Lung (tissue), 12 donors: ENCODE data around the gene ASAP3. TPM values are rescaled to one million over a fixed set of nuclear protein-coding genes. Genes with fewer than 3 reads are reported as not detected.
A peak's percentile ranks its signal among the peaks of the same experiment; 100 is the strongest.

ENCODE experiments used
- ATAC-seq: fragments of 200-7000 bp; cut with Tn5 transposase; one replicate; pipeline ENCODE4 v1.9.1; 2020; ENCODE audit warnings: moderate number of reproducible peaks; ENCODE audit not compliant: insufficient read depth, low FRiP score
- DNase-seq, 3 donors: peaks; one replicate each; pipeline ENCODE4 v3.0.0-alpha.2; 2013 to 2017
- H3K27ac ChIP-seq, 2 donors: one replicate each; pipeline ENCODE4 v1.5.1; 2013; ENCODE audit warnings: mild to moderate bottlenecking in 2 of 2, moderate library complexity in 2 of 2, control low read depth in 1 of 2, inconsistent platforms in 1 of 2, low read depth in 1 of 2, low read length in 1 of 2
- H3K27me3 ChIP-seq, 3 donors: one replicate each; pipeline ENCODE4 v1.5.1; 2013; ENCODE audit warnings: low read length in 2 of 3; ENCODE audit not compliant: control insufficient read depth in 3 of 3, insufficient read depth in 3 of 3
- H3K36me3 ChIP-seq, 4 donors: one replicate each; pipeline ENCODE4 v1.5.1; 2013; ENCODE audit warnings: low read length in 4 of 4, mild to moderate bottlenecking in 1 of 4, moderate library complexity in 1 of 4; ENCODE audit not compliant: control insufficient read depth in 4 of 4, insufficient read depth in 4 of 4
- H3K4me1 ChIP-seq, 5 donors: one replicate each; pipeline ENCODE4 v1.5.1; 2013; ENCODE audit warnings: low read length in 5 of 5, mild to moderate bottlenecking in 2 of 5, moderate library complexity in 1 of 5; ENCODE audit not compliant: control insufficient read depth in 5 of 5, insufficient read depth in 5 of 5
- H3K4me3 ChIP-seq: one replicate; pipeline ENCODE4 v1.5.1; 2013; ENCODE audit warnings: mild to moderate bottlenecking, control low read depth, moderate library complexity
- H3K9ac ChIP-seq, 2 donors: one replicate each; pipeline ENCODE4 v1.5.1; 2013; ENCODE audit warnings: low read length in 2 of 2, control low read depth in 1 of 2; ENCODE audit not compliant: insufficient read depth in 1 of 2
- H3K9me3 ChIP-seq, 4 donors: one replicate each; pipeline ENCODE4 v1.5.1; 2013; ENCODE audit warnings: low read length in 3 of 4, mild to moderate bottlenecking in 1 of 4, moderate library complexity in 1 of 4; ENCODE audit not compliant: control insufficient read depth in 4 of 4, insufficient read depth in 3 of 4
- WGBS, 2 donors: extraction: QIAGEN DNeasy Blood & Tissue Kit; methylation state at CpG; one replicate each; pipeline ENCODE4 v1.1.7; 2013; 5-methylcytosine and 5-hydroxymethylcytosine counted together
- polyA plus RNA-seq, 2 donors: library from polyadenylated mRNA; stranded (reverse); fragments of 200-250 nt; gene quantifications; one replicate each; pipeline ENCODE4 v1.2.1, GENCODE V29; 2013
- total RNA-seq, 2 donors: library from RNA; depleted of rRNA in 1 of 2; stranded (reverse); fragments of >200 nt in 1 of 2; gene quantifications; one replicate each; pipeline ENCODE4 v1.2.1, GENCODE V29; 2014 to 2021
- TF ChIP-seq, protein P1 (sequence below): IDR thresholded peaks from 2 replicates; pipeline ENCODE4 v1.5.1; 2012; ENCODE audit warnings: mild to moderate bottlenecking; ENCODE audit errors: control extremely low read depth, extremely low read depth
- donor health status: control.
- donor health status: control.
- donor health status: Bipolar disorder and iron deficiency.
- donor health status: healthy.
- donor health status: DM: yes; HTN: yes; CAD: no.

ASAP3 gene
- total and polyA plus RNA-seq, 4 donors = 16.9 to 38.1 (median 30.0) TPM

- TF ChIP-seq, protein P1, sequence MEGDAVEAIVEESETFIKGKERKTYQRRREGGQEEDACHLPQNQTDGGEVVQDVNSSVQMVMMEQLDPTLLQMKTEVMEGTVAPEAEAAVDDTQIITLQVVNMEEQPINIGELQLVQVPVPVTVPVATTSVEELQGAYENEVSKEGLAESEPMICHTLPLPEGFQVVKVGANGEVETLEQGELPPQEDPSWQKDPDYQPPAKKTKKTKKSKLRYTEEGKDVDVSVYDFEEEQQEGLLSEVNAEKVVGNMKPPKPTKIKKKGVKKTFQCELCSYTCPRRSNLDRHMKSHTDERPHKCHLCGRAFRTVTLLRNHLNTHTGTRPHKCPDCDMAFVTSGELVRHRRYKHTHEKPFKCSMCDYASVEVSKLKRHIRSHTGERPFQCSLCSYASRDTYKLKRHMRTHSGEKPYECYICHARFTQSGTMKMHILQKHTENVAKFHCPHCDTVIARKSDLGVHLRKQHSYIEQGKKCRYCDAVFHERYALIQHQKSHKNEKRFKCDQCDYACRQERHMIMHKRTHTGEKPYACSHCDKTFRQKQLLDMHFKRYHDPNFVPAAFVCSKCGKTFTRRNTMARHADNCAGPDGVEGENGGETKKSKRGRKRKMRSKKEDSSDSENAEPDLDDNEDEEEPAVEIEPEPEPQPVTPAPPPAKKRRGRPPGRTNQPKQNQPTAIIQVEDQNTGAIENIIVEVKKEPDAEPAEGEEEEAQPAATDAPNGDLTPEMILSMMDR = no peak
- H3K4me1 ChIP-seq = peaks cover 0 to 11% (median 0%) of the 10 kb centered on the region in 5 donors
- H3K9ac ChIP-seq = no peak overlapping the region
- WGBS, 2 donors = 94 to 97% methylated on average over 15 of the region's 15 CpGs
- H3K27me3 ChIP-seq = no peaks in the 10 kb centered on the region
- H3K36me3 ChIP-seq = peaks cover 0 to 5% (median 2%) of the 10 kb centered on the region in 4 donors
- H3K9me3 ChIP-seq = peaks cover 0 to 1% (median 0%) of the 10 kb centered on the region in 4 donors
- no peak overlapping the region for H3K4me3 ChIP-seq
- ATAC-seq (peak; percentile 56), DNase-seq (no peak)
- H3K27ac ChIP-seq = peak overlapping the region in 1 of 2 donors; percentile 89
These were observed 90.3 kb downstream of the ASAP3 start for GRCh38 chr1:23393706-23394105.

DNA sequence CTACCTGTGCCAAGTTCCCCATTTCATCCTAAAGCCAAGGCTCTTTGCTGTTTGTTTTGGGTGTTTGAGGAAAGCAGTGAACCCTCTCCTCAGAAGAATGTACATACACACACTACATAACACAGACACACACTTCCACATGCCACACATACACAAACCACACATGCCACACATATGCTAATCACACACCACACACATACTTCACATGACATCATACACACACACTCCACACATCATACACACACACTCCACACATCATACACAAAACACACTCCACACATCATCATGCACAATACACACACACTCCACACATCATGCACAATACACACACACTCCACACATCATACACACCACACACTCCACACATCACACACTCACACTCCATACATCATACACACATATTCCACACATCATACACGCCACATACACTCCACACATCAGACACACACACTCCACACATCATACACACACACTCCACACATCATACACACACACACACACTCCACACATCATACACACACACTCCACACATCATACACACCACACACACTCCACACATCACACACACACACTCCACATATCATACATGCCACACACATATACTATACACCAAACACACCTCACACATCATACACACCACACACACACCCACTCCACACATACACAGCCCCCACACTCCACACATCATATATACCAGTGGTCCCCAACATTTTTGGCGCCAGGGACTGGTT, 91.7 kb downstream of the ASAP3 start:
- H3K4me1 ChIP-seq = peaks cover 0 to 11% (median 0%) of the 10 kb centered on the region in 5 donors
- H3K9ac ChIP-seq = peak overlapping the region in 1 of 2 donors; percentile 1
- TF ChIP-seq, protein P1 = no peak
- no peak for ATAC-seq
- H3K27ac ChIP-seq = no peak overlapping the region
- 79 to 85% methylated on average over 2 of the region's 2 CpGs for WGBS, 2 donors
- H3K36me3 ChIP-seq = peaks cover 0 to 5% (median 2%) of the 10 kb centered on the region in 4 donors
- no peaks in the 10 kb centered on the region for H3K27me3 ChIP-seq
- no peak for DNase-seq
- H3K9me3 ChIP-seq = peaks cover 0 to 1% (median 0%) of the 10 kb centered on the region in 4 donors
- no peak overlapping the region for H3K4me3 ChIP-seq

DNA sequence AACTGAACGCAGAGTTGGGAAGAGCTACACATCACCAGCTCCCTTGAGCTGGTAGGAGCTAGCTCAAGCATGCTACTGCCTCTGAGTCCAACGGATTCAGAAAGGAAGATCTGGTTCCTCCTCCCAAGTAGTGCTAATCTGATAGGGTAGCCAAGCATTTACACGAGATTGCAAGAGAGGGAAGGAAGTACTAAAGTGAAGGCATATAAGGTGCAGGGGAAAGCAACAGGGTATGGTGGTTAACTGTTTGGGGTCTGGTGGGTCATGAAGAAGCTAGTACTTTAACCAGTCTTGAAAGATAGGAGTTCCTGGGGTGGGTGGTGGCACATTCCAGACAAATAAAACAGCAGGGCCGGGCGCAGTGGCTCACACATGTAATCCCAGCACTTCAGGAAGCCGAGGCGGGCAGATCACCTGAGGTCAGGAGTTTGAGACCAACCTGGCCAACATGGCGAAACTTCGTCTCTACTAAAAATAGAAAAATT, 94.1 kb downstream of the ASAP3 start:
- Histone ChIP-seq H3K4me1 (peaks cover 0 to 5% (median 0%) of the 10 kb centered on the region in 5 donors), H3K9ac (no peak overlapping the region), H3K9me3 (no peaks in the 10 kb centered on the region), H3K36me3 (peaks cover 0 to 5% (median 2%) of the 10 kb centered on the region in 4 donors), H3K27me3 (peaks cover 0 to 3% (median 0%) of the 10 kb centered on the region in 3 donors), H3K4me3 (no peak overlapping the region), H3K27ac (no peak overlapping the region)
- ATAC-seq = no peak
- TF ChIP-seq, protein P1 = no peak
- WGBS, 2 donors = 64 to 75% methylated on average over 9 of the region's 9 CpGs
- no peak for DNase-seq
